Bronchial epithelial cell (primary cell): Measurements from ENCODE around the gene CMPK2. TPM values are rescaled to one million over a fixed set of nuclear protein-coding genes. Genes with fewer than 3 reads are reported as not detected.

Experiments
- DNase-seq: peaks from one replicate; pipeline ENCODE4 v3.0.0-alpha.2; 2010; ENCODE audit warnings: low read depth
- FAIRE-seq: peaks from 2 replicates; lab custom pipeline; 2011; peaks lifted over from hg19 to GRCh38; lab: Jason Lieb, UNC
- H3K27me3 ChIP-seq: 2 replicates; pipeline ENCODE4 v1.5.1; 2011; ENCODE audit warnings: low read length; ENCODE audit not compliant: control insufficient read depth, insufficient read depth
- H3K36me3 ChIP-seq: 2 replicates; pipeline ENCODE4 v1.5.1; 2011; ENCODE audit warnings: low read length; ENCODE audit not compliant: control insufficient read depth, insufficient read depth
- H3K4me3 ChIP-seq: 2 replicates; pipeline ENCODE4 v1.5.1; 2011; ENCODE audit warnings: mild to moderate bottlenecking, low read depth, low read length, control low read depth
- CTCF ChIP-seq: IDR thresholded peaks from 2 replicates; pipeline ENCODE4 v1.5.1; 2011; ENCODE audit warnings: mild to moderate bottlenecking, moderate library complexity, low read length, control low read depth, inconsistent platforms; ENCODE audit not compliant: insufficient read depth, severe bottlenecking
- total RNA-seq: library from RNA; depleted of rRNA; stranded (reverse); fragments of >200 nt; gene quantifications from 2 replicates; pipeline ENCODE4 v1.2.1, GENCODE V29; 2014

Gene CMPK2
- total RNA-seq, 1 donor from 2014 or later: 0.26 TPM

GRCh38 chr2:6827566-6828298 is 38.0 kb downstream of the CMPK2 start:
- Histone ChIP-seq H3K27me3 (no peaks in the 10 kb centered on the region), H3K4me3 (no peak overlapping the region), H3K36me3 (no peaks in the 10 kb centered on the region)
- no peak for FAIRE-seq
- no peak for DNase-seq
- no peak for TF ChIP-seq CTCF

- TF ChIP-seq CTCF: peak; percentile 30
- Histone ChIP-seq H3K4me3 (no peak overlapping the region), H3K36me3 (no peaks in the 10 kb centered on the region), H3K27me3 (no peaks in the 10 kb centered on the region)
- FAIRE-seq (peak; percentile 40), DNase-seq (peak; percentile 71)
These were observed 39.4 kb downstream of the CMPK2 start for GRCh38 chr2:6826081-6826913.

GRCh38 chr2:6824962-6825361 is 40.7 kb downstream of the CMPK2 start:
- H3K4me3 ChIP-seq: no peak overlapping the region
- DNase-seq: no peak
- FAIRE-seq: no peak
- H3K27me3 ChIP-seq: no peaks in the 10 kb centered on the region
- no peaks in the 10 kb centered on the region for H3K36me3 ChIP-seq
- no peak for TF ChIP-seq CTCF

GRCh38 chr2:6823111-6823510 is 42.6 kb downstream of the CMPK2 start:
- no peak for FAIRE-seq
- Histone ChIP-seq H3K27me3 (no peaks in the 10 kb centered on the region), H3K4me3 (no peak overlapping the region), H3K36me3 (no peaks in the 10 kb centered on the region)
- TF ChIP-seq CTCF: no peak
- no peak for DNase-seq

- DNase-seq (no peak), FAIRE-seq (no peak)
- no peaks in the 10 kb centered on the region for H3K27me3 ChIP-seq
- H3K36me3 ChIP-seq: no peaks in the 10 kb centered on the region
- H3K4me3 ChIP-seq: no peak overlapping the region
- no peak for TF ChIP-seq CTCF
These were observed 43.3 kb downstream of the CMPK2 start for GRCh38 chr2:6822406-6822805.
